ENCODE results near the gene RPP25L.
A peak's percentile ranks its signal among the peaks of the same experiment; 100 is the strongest.

Gene RPP25L

DNA sequence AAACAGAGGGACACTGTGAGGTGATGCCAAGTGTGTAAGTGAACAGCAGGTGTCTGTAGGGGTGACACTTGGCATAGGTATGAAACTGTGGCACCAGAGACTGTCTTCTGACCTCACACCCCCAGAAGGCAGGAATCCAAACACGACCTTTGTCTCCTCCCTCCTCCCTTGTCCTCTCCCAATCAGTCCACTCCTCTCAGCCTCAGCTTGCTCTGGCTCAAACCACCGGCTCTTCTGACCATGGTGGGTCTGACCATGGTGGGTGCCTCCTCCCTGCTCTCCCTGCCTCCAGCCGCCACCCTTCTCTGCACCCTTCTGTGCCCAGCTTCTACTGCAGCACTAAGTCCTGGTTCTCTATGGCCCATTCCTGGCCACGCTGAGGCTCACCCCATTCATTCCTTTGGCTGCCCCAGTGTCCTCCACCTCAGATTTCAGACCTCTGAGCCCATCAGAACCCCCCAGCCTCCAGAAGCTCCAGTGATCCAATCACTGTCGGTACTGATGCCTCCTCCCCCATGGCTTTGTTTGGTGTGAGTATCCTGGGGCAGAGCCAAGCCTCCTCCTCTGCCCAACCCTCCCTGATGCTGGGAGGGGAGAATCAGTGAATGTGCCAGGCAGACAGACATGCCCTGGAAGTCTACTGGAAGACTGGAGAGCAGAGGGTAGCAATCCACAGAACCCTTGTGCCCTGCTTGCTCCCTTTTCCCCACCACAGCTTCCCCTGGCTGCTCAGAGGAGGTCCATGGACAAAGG, 18.7 kb upstream of the RPP25L start:
- TF ChIP-seq, protein P1, sequence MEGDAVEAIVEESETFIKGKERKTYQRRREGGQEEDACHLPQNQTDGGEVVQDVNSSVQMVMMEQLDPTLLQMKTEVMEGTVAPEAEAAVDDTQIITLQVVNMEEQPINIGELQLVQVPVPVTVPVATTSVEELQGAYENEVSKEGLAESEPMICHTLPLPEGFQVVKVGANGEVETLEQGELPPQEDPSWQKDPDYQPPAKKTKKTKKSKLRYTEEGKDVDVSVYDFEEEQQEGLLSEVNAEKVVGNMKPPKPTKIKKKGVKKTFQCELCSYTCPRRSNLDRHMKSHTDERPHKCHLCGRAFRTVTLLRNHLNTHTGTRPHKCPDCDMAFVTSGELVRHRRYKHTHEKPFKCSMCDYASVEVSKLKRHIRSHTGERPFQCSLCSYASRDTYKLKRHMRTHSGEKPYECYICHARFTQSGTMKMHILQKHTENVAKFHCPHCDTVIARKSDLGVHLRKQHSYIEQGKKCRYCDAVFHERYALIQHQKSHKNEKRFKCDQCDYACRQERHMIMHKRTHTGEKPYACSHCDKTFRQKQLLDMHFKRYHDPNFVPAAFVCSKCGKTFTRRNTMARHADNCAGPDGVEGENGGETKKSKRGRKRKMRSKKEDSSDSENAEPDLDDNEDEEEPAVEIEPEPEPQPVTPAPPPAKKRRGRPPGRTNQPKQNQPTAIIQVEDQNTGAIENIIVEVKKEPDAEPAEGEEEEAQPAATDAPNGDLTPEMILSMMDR (IDR thresholded peaks at IDR 0.05; ENCODE audit: extremely low read depth, insufficient read depth, missing control alignments) = no peak
- in situ Hi-C loops (cut with MboI; ENCODE audit: low pct_unique_long_range_greater_than_20kb, low sequenced_read_pairs, unreplicated experiment) = no loop called here
- DNase-seq (ENCODE audit: low spot score) = no peak

DNA sequence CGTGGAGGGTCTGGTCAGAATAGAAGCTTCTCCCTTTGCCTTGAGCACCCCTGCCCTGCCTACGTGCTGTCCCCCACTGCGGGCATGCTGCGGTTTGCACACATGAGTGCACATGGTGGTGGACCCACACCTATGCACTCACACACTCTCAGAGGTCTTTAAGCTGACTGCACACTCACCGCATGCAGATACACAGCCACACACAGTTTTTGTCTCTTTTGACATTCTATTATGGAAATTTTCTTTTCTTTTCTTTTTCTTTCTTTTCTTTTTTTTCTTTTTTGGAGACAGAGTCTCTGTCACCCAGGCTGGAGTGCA, 17.6 kb upstream of the RPP25L start:
- in situ Hi-C loops (cut with MboI; ENCODE audit: low pct_unique_long_range_greater_than_20kb, low sequenced_read_pairs, unreplicated experiment) = no loop called here
- DNase-seq (ENCODE audit: low spot score) = no peak
- TF ChIP-seq, protein P1 (IDR thresholded peaks at IDR 0.05; ENCODE audit: extremely low read depth, insufficient read depth, missing control alignments) = no peak

DNA sequence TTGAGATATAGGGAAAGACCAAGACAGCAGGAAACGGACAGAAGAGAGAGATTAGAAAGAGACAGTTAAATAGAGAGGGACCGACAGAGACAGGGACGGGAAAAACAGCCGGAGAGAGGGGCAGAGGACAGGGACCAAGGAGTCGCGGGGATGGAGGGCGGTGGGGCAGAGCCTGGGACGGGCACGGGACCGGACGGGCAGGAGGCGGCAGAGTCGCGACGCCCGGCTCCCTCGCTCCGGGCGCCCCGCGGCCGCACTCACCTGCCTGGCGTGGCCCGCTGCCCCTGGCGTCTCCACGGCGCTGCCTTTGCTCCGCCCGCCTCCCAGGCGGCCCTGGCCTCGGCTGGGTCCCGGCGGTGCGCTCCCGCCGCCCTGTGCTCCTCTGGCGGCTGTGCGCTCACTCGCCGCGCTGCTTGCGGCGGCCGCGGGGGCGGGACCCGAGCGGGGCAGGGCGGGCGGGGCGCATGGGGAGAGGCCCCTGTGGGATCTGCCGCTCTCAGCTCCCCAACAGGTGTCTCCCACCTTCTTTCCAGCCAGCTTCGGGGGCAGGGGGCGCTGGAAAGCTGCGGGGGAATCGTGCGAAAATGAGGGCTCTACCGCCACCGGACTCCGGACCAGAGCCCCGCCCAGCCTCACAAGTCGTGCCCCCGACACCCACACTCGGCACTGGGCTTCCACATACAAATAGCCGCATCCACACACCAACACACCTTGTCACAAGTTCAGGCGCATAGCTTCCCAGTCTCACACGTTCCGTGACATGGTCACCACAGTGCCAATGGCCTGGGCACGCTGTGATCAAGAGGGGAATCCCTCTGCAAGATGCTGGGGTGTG, 17.0 kb upstream of the RPP25L start, which contains the start of gene ARID3C:
ARID3C (minus strand) TSS at position 411 of the 835 bp plus-strand sequence. CDS start 1,052 bp downstream, outside the sequence.
- TF ChIP-seq, protein P1 (IDR thresholded peaks at IDR 0.05; ENCODE audit: extremely low read depth, insufficient read depth, missing control alignments) = peak; percentile 14
- in situ Hi-C loops (cut with MboI; ENCODE audit: low pct_unique_long_range_greater_than_20kb, low sequenced_read_pairs, unreplicated experiment) = no loop called here
- DNase-seq (ENCODE audit: low spot score) = peak; percentile 65

DNA sequence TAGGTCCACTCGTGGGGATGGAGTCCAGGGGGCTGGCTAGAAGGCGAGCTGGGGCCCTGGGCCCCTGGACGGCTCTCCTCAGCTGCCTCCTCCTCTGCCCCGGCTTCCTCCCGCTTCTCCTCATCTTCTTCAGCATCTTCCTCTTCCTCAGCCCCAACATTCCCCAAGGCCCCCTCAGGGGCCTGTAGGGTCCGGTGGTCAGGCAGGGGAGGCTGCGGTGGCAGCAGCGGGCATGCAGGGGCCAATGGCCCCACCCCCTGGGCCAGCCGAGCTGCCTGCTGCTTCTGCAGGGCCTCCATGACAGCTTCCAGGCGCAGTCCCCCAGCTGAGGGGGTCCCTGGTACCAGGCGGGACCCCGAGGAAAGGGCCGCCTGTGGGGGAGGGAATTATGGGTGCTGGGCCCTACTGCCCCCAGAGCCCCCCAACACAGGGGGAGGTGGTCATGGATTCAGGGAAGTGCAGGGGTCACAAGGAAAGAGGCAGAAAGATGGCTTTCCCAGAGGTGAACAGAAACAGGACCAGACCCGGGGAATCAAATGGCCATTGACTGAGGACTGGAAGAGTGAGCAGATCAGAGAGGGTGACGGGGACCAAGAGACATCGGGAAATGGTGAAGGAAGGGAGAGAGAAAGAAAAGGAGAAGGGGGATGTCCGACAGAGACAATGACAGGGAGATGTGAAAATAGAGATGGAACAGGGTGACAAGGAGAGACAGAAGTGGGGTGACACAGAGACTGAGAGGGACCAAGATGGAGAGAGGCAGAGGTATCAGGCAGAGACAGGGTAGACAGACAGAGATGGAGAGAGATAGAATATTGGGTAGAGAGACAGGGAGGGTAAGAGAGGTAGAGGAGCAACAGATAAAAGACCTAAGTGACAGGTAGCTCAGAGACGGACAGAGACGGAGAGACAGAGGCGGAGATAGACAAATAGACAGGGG, 16.1 kb upstream of the RPP25L start:
- in situ Hi-C loops (cut with MboI; ENCODE audit: low pct_unique_long_range_greater_than_20kb, low sequenced_read_pairs, unreplicated experiment) = no loop called here
- TF ChIP-seq, protein P1 (IDR thresholded peaks at IDR 0.05; ENCODE audit: extremely low read depth, insufficient read depth, missing control alignments) = no peak
- no peak for DNase-seq (ENCODE audit: low spot score)

DNA sequence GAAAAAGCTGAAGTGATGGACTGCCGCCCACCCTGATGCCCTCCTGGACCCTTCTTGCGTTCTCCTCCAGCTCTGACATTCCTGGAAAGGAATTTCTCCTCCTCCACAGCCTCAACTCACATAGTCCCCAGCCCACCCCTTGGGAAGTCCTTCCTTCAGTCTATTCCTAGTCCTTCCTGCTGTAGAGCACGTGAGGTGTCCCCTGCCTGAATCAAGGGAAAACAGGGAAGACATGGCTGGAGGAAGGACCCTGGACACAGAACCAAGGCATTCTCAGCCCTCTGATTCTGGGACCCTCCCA, 13.2 kb upstream of the RPP25L start:
- no peak for DNase-seq (ENCODE audit: low spot score)
- in situ Hi-C loops (cut with MboI; ENCODE audit: low pct_unique_long_range_greater_than_20kb, low sequenced_read_pairs, unreplicated experiment) = no loop called here

More for the DNA sequence above, 13.2 kb upstream of the RPP25L start:
- TF ChIP-seq, protein P1 (IDR thresholded peaks at IDR 0.05; ENCODE audit: extremely low read depth, insufficient read depth, missing control alignments) = no peak
